HL-60/S4 (cell line): Measurements from ENCODE around the gene ADISSP.

ENCODE experiments used
- in situ Hi-C: fragments of 300-500 bp; cut with MboI; formaldehyde crosslinking; loops from 2 replicates; pipeline ENCODE4 v1.14.3; 2022; ENCODE audit warnings: low sequenced_read_pairs

The ADISSP gene

GRCh38 chr20:3723284-3723683, 44.3 kb downstream of the ADISSP start:
- in situ Hi-C loops, result no loop called here

- in situ Hi-C loops, result no loop called here
Observed at GRCh38 chr20:3721912-3722311, 45.6 kb downstream of the ADISSP start.

- in situ Hi-C loops, result no loop called here
Observed at GRCh38 chr20:3720626-3721025, 46.9 kb downstream of the ADISSP start.

- in situ Hi-C loops, result no loop called here
Observed at GRCh38 chr20:3720068-3720467, 47.5 kb downstream of the ADISSP start.

- in situ Hi-C loops, result no loop called here
Observed at GRCh38 chr20:3719046-3719445, 48.5 kb downstream of the ADISSP start.

- in situ Hi-C loops, result no loop called here
Observed at GRCh38 chr20:3716195-3716834, 51.2 kb downstream of the ADISSP start.

GRCh38 chr20:3714092-3714491, 53.5 kb downstream of the ADISSP start:
- in situ Hi-C loops, result no loop called here

GRCh38 chr20:3712279-3712873, 55.2 kb downstream of the ADISSP start, which contains the start of gene SIGLEC1:
Gene SIGLEC1 (minus strand): TSS chr20:3712600. CDS start chr20:3707128, 5,472 bp downstream.
- in situ Hi-C loops, result no loop called here

- in situ Hi-C loops, result no loop called here
Observed at GRCh38 chr20:3711484-3711941, 56.0 kb downstream of the ADISSP start.

GRCh38 chr20:3710703-3711483, 56.7 kb downstream of the ADISSP start:
- in situ Hi-C loops, result no loop called here

GRCh38 chr20:3710011-3710466, 57.5 kb downstream of the ADISSP start:
- in situ Hi-C loops, result no loop called here

- in situ Hi-C loops, result no loop called here
Observed at GRCh38 chr20:3707508-3707899, 60.0 kb downstream of the ADISSP start.

GRCh38 chr20:3706774-3707507, 60.6 kb downstream of the ADISSP start:
- in situ Hi-C loops, result no loop called here

- in situ Hi-C loops, result no loop called here
Observed at GRCh38 chr20:3705970-3706739, 61.4 kb downstream of the ADISSP start.

GRCh38 chr20:3705491-3705969, 62.0 kb downstream of the ADISSP start:
- in situ Hi-C loops, result no loop called here

- in situ Hi-C loops, result no loop called here
Observed at GRCh38 chr20:3704087-3704486, 63.5 kb downstream of the ADISSP start.
